ENCODE results near the gene PIK3C2A. TPM values are rescaled to one million over a fixed set of nuclear protein-coding genes. Genes with fewer than 3 reads are reported as not detected.

Gene PIK3C2A
- total RNA-seq, 1 donor from 2014 or later = 63.1 TPM

GRCh38 chr11:17179970-17180369, 27.8 kb downstream of the PIK3C2A start:
- no peak overlapping the region for H3K4me3 Mint-ChIP-seq (ENCODE audit: unreplicated experiment)
- no peaks in the 10 kb centered on the region for H3K9me3 Mint-ChIP-seq (ENCODE audit: unreplicated experiment)
- no peak for TF ChIP-seq CTCF (IDR thresholded peaks at IDR 0.05)
- H3K4me1 Mint-ChIP-seq (ENCODE audit: unreplicated experiment) = peaks cover 21% of the 10 kb centered on the region
- no peak for DNase-seq (ENCODE audit: extremely low spot score, unreplicated experiment)
- H3K27me3 Mint-ChIP-seq (ENCODE audit: unreplicated experiment) = no peaks in the 10 kb centered on the region
- peaks cover 2% of the 10 kb centered on the region for H3K36me3 Mint-ChIP-seq (ENCODE audit: unreplicated experiment)
- peak overlapping the region; percentile 82 for H3K27ac Mint-ChIP-seq (ENCODE audit: unreplicated experiment)

- no peak for DNase-seq (ENCODE audit: extremely low spot score, unreplicated experiment)
- H3K9me3 Mint-ChIP-seq (ENCODE audit: unreplicated experiment) = no peaks in the 10 kb centered on the region
- peaks cover 11% of the 10 kb centered on the region for H3K36me3 Mint-ChIP-seq (ENCODE audit: unreplicated experiment)
- H3K27ac Mint-ChIP-seq (ENCODE audit: unreplicated experiment) = no peak overlapping the region
- no peak overlapping the region for H3K4me3 Mint-ChIP-seq (ENCODE audit: unreplicated experiment)
- no peak for TF ChIP-seq CTCF (IDR thresholded peaks at IDR 0.05)
- no peaks in the 10 kb centered on the region for H3K27me3 Mint-ChIP-seq (ENCODE audit: unreplicated experiment)
- peaks cover 31% of the 10 kb centered on the region for H3K4me1 Mint-ChIP-seq (ENCODE audit: unreplicated experiment)
These were observed 34.5 kb downstream of the PIK3C2A start for GRCh38 chr11:17173332-17173731.

- H3K9me3 Mint-ChIP-seq (ENCODE audit: unreplicated experiment) = no peaks in the 10 kb centered on the region
- H3K27ac Mint-ChIP-seq (ENCODE audit: unreplicated experiment) = peak overlapping the region; percentile 62
- TF ChIP-seq CTCF (IDR thresholded peaks at IDR 0.05) = no peak
- DNase-seq (ENCODE audit: extremely low spot score, unreplicated experiment) = no peak
- H3K27me3 Mint-ChIP-seq (ENCODE audit: unreplicated experiment) = no peaks in the 10 kb centered on the region
- no peak overlapping the region for H3K4me3 Mint-ChIP-seq (ENCODE audit: unreplicated experiment)
- H3K4me1 Mint-ChIP-seq (ENCODE audit: unreplicated experiment) = peaks cover 24% of the 10 kb centered on the region
- H3K36me3 Mint-ChIP-seq (ENCODE audit: unreplicated experiment) = peaks cover 24% of the 10 kb centered on the region
These were observed 35.9 kb downstream of the PIK3C2A start for GRCh38 chr11:17171916-17172315.

GRCh38 chr11:17171343-17171742, 36.4 kb downstream of the PIK3C2A start:
- DNase-seq (ENCODE audit: extremely low spot score, unreplicated experiment) = no peak
- Mint-ChIP-seq H3K4me1 (ENCODE audit: unreplicated experiment) (peaks cover 24% of the 10 kb centered on the region), H3K9me3 (ENCODE audit: unreplicated experiment) (no peaks in the 10 kb centered on the region), H3K4me3 (ENCODE audit: unreplicated experiment) (no peak overlapping the region), H3K27me3 (ENCODE audit: unreplicated experiment) (no peaks in the 10 kb centered on the region), H3K36me3 (ENCODE audit: unreplicated experiment) (peaks cover 24% of the 10 kb centered on the region), H3K27ac (ENCODE audit: unreplicated experiment) (peak overlapping the region; percentile 60)
- TF ChIP-seq CTCF (IDR thresholded peaks at IDR 0.05) = no peak

- no peak overlapping the region for H3K27ac Mint-ChIP-seq (ENCODE audit: unreplicated experiment)
- H3K4me1 Mint-ChIP-seq (ENCODE audit: unreplicated experiment) = peaks cover 33% of the 10 kb centered on the region
- no peak for TF ChIP-seq CTCF (IDR thresholded peaks at IDR 0.05)
- H3K27me3 Mint-ChIP-seq (ENCODE audit: unreplicated experiment) = no peaks in the 10 kb centered on the region
- H3K36me3 Mint-ChIP-seq (ENCODE audit: unreplicated experiment) = peaks cover 24% of the 10 kb centered on the region
- DNase-seq (ENCODE audit: extremely low spot score, unreplicated experiment) = no peak
- H3K4me3 Mint-ChIP-seq (ENCODE audit: unreplicated experiment) = no peak overlapping the region
- no peaks in the 10 kb centered on the region for H3K9me3 Mint-ChIP-seq (ENCODE audit: unreplicated experiment)
These were observed 37.9 kb downstream of the PIK3C2A start for GRCh38 chr11:17169876-17170275.
